Keratinocyte (primary cell): ENCODE data around the gene HNRNPUL2. TPM values are rescaled to one million over a fixed set of nuclear protein-coding genes. Genes with fewer than 3 reads are reported as not detected.

ENCODE experiments used
- DNase-seq: peaks from one replicate; pipeline ENCODE4 v3.0.0-alpha.2; 2011; ENCODE audit warnings: low read depth, missing footprints, low spot score
- FAIRE-seq: peaks from 2 replicates; lab custom pipeline; 2011; peaks lifted over from hg19 to GRCh38; lab: Jason Lieb, UNC
- H2AFZ ChIP-seq: 2 replicates; pipeline ENCODE4 v1.6.0; 2012; ENCODE audit warnings: low read length, control low read depth, inconsistent platforms; ENCODE audit not compliant: control insufficient read depth
- H3K27ac ChIP-seq: 2 replicates; pipeline ENCODE4 v1.5.1; 2011; ENCODE audit warnings: low read length; ENCODE audit not compliant: control insufficient read depth, insufficient read depth
- H3K27me3 ChIP-seq: 3 replicates; pipeline ENCODE4 v1.6.0; 2011; ENCODE audit warnings: low read length; ENCODE audit not compliant: control insufficient read depth, insufficient read depth; ENCODE audit errors: extremely low read depth
- H3K36me3 ChIP-seq, 2 experiments: 2 replicates in 1 of 2; 3 replicates in 1 of 2; pipeline ENCODE4 v1.5.1; 2011; ENCODE audit warnings: low read length in 2 of 2, mild to moderate bottlenecking in 1 of 2; ENCODE audit not compliant: control insufficient read depth in 2 of 2, insufficient read depth in 2 of 2; ENCODE audit errors: extremely low read depth in 1 of 2
- H3K4me1 ChIP-seq: 3 replicates; pipeline ENCODE4 v1.5.1; 2011; ENCODE audit warnings: low read length; ENCODE audit not compliant: control insufficient read depth, insufficient read depth; ENCODE audit errors: extremely low read depth
- H3K4me2 ChIP-seq: 3 replicates; pipeline ENCODE4 v1.6.0; 2011; ENCODE audit warnings: low read depth, low read length; ENCODE audit not compliant: control insufficient read depth, insufficient read depth; ENCODE audit errors: extremely low read depth
- H3K4me3 ChIP-seq, 3 experiments: fragments of 200-600 bp in 1 of 3; sonication (generic) in 1 of 3; 2 replicates in 2 of 3; 3 replicates in 1 of 3; pipeline ENCODE4 v1.5.1; 2011 to 2016; ENCODE audit warnings: low read length in 3 of 3, mild to moderate bottlenecking in 3 of 3, control low read depth in 2 of 3, inconsistent platforms in 1 of 3, low read depth in 1 of 3, mixed read lengths in 1 of 3, mixed run types in 1 of 3, moderate library complexity in 1 of 3; ENCODE audit not compliant: control insufficient read depth in 2 of 3, insufficient read depth in 2 of 3; ENCODE audit errors: extremely low read depth in 1 of 3
- H3K79me2 ChIP-seq: 2 replicates; pipeline ENCODE4 v1.6.0; 2012; ENCODE audit warnings: low read length; ENCODE audit not compliant: control insufficient read depth, insufficient read depth
- H3K9ac ChIP-seq: 3 replicates; pipeline ENCODE4 v1.6.0; 2011; ENCODE audit warnings: low read length; ENCODE audit not compliant: control insufficient read depth, insufficient read depth; ENCODE audit errors: extremely low read depth
- H3K9me1 ChIP-seq: 3 replicates; pipeline ENCODE4 v1.6.0; 2011; ENCODE audit warnings: low read length; ENCODE audit not compliant: control insufficient read depth, insufficient read depth; ENCODE audit errors: extremely low read depth
- H3K9me3 ChIP-seq: 2 replicates; pipeline ENCODE4 v1.5.1; 2012; ENCODE audit warnings: low read depth, low read length; ENCODE audit not compliant: control insufficient read depth
- H4K20me1 ChIP-seq: 3 replicates; pipeline ENCODE4 v1.6.0; 2011; ENCODE audit warnings: low read length; ENCODE audit not compliant: control insufficient read depth, insufficient read depth; ENCODE audit errors: extremely low read depth
- CTCF ChIP-seq, 3 experiments: IDR thresholded peaks in 1 of 3; conservative IDR thresholded peaks in 1 of 3; optimal IDR thresholded peaks in 1 of 3; 2 replicates in 2 of 3; 3 replicates in 1 of 3; pipeline versions ENCODE3 to v1.5.1; 2011; ENCODE audit warnings: low read length in 3 of 3, mild to moderate bottlenecking in 3 of 3, moderate library complexity in 2 of 3, control low read depth in 1 of 3, inconsistent platforms in 1 of 3; ENCODE audit not compliant: insufficient read depth in 2 of 3; ENCODE audit errors: extremely low read depth in 1 of 3
- EZH2 ChIP-seq: IDR thresholded peaks from one replicate; pipeline ENCODE4 v1.6.1; 2012; ENCODE audit warnings: inconsistent platforms, mild to moderate bottlenecking, low read length, moderate library complexity
- dilution Hi-C: fragments of 300-500 bp; cut with MboI; formaldehyde crosslinking; loops from one replicate; pipeline ENCODE4 v1.7.0; 2020; ENCODE audit warnings: low sequenced_read_pairs; ENCODE audit not compliant: extremely low pct_ligation_motif_present
- polyA plus RNA-seq, 5 experiments: library from polyadenylated mRNA; depleted of rRNA in 3 of 5; stranded (reverse) in 3 of 5; stranded (forward) in 1 of 5; unstranded in 1 of 5; fragments of >200 nt; gene quantifications; 1 replicate in 1 of 5; 2 replicates in 3 of 5; 3 replicates in 1 of 5; pipeline versions ENCODE4 v1.2.1 to v1.2.3, GENCODE V29; 2011 to 2012; ENCODE audit warnings: missing spikeins in 2 of 5, low read depth in 1 of 5, low replicate concordance in 1 of 5

HNRNPUL2 gene
- polyA plus RNA-seq, 1 donor (not counting 4 experiments of a cell fraction or from before 2014, with no cell fraction given), result 29.0 TPM

GRCh38 chr11:62715150-62716130 lies 11.8 kb downstream of the HNRNPUL2 start:
- H3K27ac ChIP-seq, result no peak overlapping the region
- dilution Hi-C loops, result no loop called here
- DNase-seq (no peak), FAIRE-seq (no peak)
- H3K4me3 ChIP-seq, result no peak overlapping the region
- H3K9me3 ChIP-seq, result no peaks in the 10 kb centered on the region
- no peaks in the 10 kb centered on the region for H3K9me1 ChIP-seq
- H3K4me1 ChIP-seq, result no peaks in the 10 kb centered on the region
- peaks cover 34 to 41% of the 10 kb centered on the region in 2 experiments for H3K36me3 ChIP-seq
- H3K9ac ChIP-seq, result no peak overlapping the region
- H4K20me1 ChIP-seq, result no peaks in the 10 kb centered on the region
- H3K79me2 ChIP-seq, result peaks cover 28% of the 10 kb centered on the region
- no peak overlapping the region for H3K4me2 ChIP-seq
- no peaks in the 10 kb centered on the region for H3K27me3 ChIP-seq
- H2AFZ ChIP-seq, result no peak overlapping the region
- no peak for TF ChIP-seq CTCF (optimal IDR thresholded peaks at IDR 0.05 in 1 of 3, IDR thresholded peaks at IDR 0.05 in 1 of 3, conservative IDR thresholded peaks at IDR 0.05 in 1 of 3; ENCODE audit: extremely low read depth in 1 of 3, insufficient read depth in 2 of 3, low read length in 3 of 3)
- TF ChIP-seq EZH2, result no peak

DNA sequence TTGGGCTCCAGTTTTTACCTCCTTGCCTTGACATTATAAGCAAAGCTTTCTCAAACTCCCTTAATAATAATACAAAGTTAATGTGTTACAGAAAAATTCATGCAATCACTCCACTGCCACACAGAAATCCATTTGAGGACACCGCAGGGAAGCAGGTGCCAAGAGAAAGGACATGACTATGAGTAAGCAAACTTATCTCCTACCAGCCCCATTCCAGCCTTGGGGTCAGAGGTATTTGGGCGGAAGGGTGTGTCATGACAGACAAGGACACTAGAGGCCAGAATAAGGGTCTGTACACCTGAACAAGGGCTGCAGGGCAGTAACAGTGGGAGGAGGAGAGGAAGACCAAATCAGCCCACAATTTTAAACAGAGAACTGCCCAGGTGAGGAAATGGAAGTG lies 13.9 kb downstream of the HNRNPUL2 start:
- Histone ChIP-seq H4K20me1 (no peaks in the 10 kb centered on the region), H2AFZ (no peak overlapping the region), H3K36me3 (peaks cover 26 to 34% of the 10 kb centered on the region in 2 experiments), H3K4me1 (peaks cover 17% of the 10 kb centered on the region), H3K9ac (no peak overlapping the region), H3K9me3 (no peaks in the 10 kb centered on the region), H3K27ac (no peak overlapping the region), H3K79me2 (peaks cover 19% of the 10 kb centered on the region), H3K4me2 (no peak overlapping the region), H3K4me3 (no peak overlapping the region), H3K9me1 (no peaks in the 10 kb centered on the region), H3K27me3 (no peaks in the 10 kb centered on the region)
- FAIRE-seq, result no peak
- TF ChIP-seq CTCF (optimal IDR thresholded peaks at IDR 0.05 in 1 of 3, IDR thresholded peaks at IDR 0.05 in 1 of 3, conservative IDR thresholded peaks at IDR 0.05 in 1 of 3; ENCODE audit: extremely low read depth in 1 of 3, insufficient read depth in 2 of 3, low read length in 3 of 3), result no peak
- no peak for TF ChIP-seq EZH2
- dilution Hi-C loops, result no loop called here
- DNase-seq, result no peak
